Measurements from ENCODE around the gene HDGFL3.

Gene HDGFL3

GRCh38 chr15:83119968-83120581, 87.5 kb downstream of the HDGFL3 start:
- DNase-seq = no peak

- DNase-seq = no peak
These were observed 88.7 kb downstream of the HDGFL3 start for GRCh38 chr15:83118968-83119367.

- DNase-seq = no peak
These were observed 89.3 kb downstream of the HDGFL3 start for GRCh38 chr15:83118291-83118827.

- no peak for DNase-seq
These were observed 91.6 kb downstream of the HDGFL3 start for GRCh38 chr15:83115831-83116565.

DNA sequence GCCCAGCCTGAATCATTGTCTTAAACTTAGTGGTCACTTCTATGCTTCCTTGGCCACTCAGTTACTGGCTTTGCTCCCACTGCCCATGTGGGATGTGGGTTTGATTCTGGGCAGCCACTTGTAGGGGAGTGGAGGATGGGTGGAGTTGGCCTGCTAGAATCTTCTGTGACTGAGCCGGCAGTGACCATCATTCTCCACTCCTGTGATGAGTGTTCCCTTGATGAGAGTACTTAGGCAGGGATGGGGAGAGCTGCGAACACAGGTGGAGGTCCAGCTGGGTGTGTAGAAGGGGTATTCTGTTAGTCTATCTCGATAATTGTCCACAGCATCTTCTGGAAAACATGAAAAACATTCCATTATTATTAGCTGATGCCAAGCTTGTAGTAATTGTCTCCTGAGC, 92.2 kb downstream of the HDGFL3 start:
- DNase-seq = no peak

GRCh38 chr15:83114856-83115255, 92.8 kb downstream of the HDGFL3 start:
- no peak for DNase-seq

GRCh38 chr15:83113881-83114674, 93.5 kb downstream of the HDGFL3 start:
- no peak for DNase-seq

DNA sequence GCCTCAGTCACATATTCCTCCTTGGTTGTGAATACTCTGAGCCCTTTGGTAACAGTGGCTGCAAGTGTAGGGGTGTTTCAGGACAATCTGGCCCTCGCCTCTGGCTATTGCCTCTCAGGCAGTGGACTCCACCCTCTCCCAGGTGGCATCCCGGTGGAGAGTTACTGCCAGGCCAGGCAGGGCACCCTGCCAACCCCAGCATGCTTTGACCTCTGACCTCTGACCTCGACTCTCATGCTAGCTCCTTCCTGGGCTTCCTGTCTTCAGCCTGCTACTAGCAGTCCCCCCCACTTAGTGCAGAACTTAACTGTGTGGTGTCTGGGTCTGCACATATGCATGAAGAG, 94.7 kb downstream of the HDGFL3 start:
- no peak for DNase-seq

DNA sequence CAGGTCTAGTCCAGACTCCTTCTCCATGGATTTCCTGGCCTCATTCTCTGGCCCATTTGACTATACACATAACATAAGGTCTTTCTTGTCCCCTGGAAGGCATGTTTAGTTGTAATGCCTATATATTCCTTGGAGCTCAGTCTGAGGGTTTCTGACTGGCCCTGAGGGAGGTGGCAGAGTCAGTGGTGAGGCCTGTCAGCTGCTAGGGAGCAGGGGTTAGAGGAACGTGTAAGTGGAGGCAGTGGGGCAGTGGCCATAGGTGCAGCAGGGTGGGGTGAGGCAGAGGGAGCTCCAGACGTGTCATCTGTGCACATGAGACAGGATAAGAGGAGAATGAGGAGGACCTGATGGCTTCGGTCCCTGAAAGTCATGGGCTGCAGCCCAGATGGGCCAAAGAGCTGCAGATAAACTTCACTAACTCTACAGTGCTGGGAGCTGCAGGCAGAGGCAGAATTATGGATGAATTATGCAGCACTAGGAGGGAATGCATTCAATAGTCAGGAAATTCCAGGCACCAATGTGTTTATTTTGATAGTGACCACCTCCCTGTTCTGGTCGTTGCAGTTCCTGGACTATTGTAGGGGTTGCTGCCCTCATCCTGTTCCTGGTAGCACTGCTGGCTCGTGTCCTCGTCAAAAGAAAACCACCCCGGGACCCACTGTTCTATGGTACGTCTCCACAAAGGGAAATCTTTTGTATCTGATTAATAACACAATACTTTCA, 95.2 kb downstream of the HDGFL3 start:
- DNase-seq = no peak

GRCh38 chr15:83111149-83111548, 96.5 kb downstream of the HDGFL3 start:
- DNase-seq = no peak

GRCh38 chr15:83110381-83110780, 97.2 kb downstream of the HDGFL3 start:
- DNase-seq = no peak

DNA sequence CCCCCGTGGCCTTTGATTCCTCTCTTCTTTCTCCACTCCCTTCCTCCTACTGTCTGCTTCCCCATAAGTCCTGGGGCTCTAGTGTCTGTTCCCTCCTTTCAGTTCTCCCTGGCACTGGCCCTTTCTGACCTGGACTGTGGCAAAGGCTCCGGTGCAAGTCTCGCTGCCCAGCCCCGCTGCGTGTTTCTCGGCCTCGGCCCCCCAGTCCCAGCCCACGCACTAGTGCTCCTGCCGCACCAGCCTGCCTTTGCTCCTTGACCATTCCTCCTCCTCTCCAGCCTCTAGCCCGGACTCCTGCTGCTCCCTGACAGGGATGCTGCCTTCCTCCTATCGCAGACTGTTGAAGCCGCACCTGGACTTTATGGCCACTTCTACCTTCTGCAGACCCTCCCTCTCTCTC, 98.1 kb downstream of the HDGFL3 start:
- no peak for DNase-seq

- DNase-seq = no peak
These were observed 99.1 kb downstream of the HDGFL3 start for GRCh38 chr15:83108266-83109219.

DNA sequence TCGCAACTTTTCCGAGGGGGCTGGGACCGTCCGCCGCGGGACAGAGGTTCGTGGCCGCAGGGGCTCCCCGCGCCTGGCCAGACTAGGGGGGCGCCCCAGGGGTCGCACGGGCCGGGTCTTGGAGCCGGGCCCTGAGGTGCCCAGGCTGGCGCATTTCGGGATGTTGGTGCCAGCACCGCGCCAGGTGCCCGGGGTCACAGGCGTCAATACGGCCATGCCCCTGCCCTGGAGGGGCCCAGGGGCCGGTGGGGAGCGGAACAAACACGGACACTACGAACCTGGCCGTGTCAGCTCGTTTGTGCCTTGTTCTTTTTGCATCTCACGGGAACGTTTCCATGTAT, 99.8 kb downstream of the HDGFL3 start:
- no peak for DNase-seq

DNA sequence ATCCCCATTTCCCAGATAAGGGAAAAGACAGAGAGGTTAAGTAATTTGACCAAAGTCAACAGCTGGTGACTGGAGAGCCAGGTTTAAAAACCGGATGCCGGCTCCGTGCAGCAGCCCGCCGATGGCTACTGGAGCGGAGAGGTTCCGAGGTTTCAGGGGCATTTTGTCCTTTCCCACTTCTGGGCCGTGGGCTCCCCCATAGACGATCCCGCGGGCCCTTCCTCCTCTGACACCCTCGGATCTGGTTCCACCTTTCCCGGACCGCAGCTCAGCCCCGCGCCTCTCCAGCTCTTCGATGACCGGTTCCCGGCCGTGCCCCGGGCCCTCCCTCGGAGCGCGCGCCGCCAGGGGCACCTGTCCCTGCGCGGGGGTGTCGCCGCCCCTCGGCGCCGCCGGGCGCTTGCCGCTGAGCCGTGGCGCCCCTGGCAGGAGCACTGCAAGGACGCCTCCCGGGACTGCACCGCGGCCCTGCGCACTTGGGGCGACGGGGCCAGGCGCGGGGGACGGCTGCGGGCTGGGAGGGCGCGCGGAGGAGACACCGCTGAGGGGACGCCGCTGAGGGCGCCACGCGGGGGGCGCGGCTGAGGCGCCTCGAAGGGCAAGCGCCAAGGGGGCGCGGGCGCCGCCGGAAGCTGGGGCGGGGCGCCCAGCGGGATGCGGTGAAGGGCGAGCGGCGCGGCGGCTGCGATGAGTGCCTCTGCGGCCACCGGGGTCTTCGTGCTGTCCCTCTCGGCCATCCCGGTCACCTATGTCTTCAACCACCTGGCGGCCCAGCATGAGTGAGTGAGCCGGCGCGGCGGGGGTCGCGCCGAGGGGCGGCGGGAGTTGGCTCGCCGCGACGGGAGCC, 100.4 kb downstream of the HDGFL3 start, which contains the start of gene TM6SF1:
Gene TM6SF1 (plus strand): TSS at position 652 of the 847 bp plus-strand sequence. CDS start 36 bp downstream, at position 688.
- no peak for DNase-seq

DNA sequence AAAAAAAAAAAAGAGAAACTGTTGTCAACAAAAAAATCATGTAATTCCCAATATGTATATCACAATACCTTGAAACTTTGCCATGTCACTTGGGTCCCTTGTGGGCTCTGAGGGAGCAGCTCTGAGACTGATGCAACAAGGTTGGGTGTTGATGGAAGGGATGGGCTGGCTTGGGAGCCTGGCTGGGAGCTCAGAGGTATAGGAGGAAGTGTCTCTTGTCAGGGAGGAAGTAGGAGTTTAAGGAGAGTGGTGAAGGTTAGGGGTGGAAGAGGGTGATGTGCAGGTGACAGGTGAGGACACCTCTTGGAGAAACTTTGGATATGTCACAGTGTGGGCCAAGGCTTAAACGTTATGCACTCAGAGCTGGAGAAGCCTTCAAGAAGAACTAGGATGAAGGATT, 102.2 kb downstream of the HDGFL3 start:
- DNase-seq = no peak

GRCh38 chr15:83104141-83104540, 103.5 kb downstream of the HDGFL3 start:
- no peak for DNase-seq

- DNase-seq = no peak
These were observed 105.3 kb downstream of the HDGFL3 start for GRCh38 chr15:83102346-83102745.

- DNase-seq = no peak
These were observed 107.5 kb downstream of the HDGFL3 start for GRCh38 chr15:83100097-83100646.

- DNase-seq = no peak
These were observed 108.3 kb downstream of the HDGFL3 start for GRCh38 chr15:83099290-83099689.

GRCh38 chr15:83098079-83098478, 109.5 kb downstream of the HDGFL3 start:
- no peak for DNase-seq

All from cortex of kidney (tissue), 1 donor.